ENCODE data around the gene CPA3.

The CPA3 gene

GRCh38 chr3:148930752-148931151 lies 65.7 kb downstream of the CPA3 start:
- H3K27ac ChIP-seq, result no peak overlapping the region
- DNase-seq (ENCODE audit: low spot score), result no peak
- H3K4me3 ChIP-seq, result no peak overlapping the region
- TF ChIP-seq, protein P1, sequence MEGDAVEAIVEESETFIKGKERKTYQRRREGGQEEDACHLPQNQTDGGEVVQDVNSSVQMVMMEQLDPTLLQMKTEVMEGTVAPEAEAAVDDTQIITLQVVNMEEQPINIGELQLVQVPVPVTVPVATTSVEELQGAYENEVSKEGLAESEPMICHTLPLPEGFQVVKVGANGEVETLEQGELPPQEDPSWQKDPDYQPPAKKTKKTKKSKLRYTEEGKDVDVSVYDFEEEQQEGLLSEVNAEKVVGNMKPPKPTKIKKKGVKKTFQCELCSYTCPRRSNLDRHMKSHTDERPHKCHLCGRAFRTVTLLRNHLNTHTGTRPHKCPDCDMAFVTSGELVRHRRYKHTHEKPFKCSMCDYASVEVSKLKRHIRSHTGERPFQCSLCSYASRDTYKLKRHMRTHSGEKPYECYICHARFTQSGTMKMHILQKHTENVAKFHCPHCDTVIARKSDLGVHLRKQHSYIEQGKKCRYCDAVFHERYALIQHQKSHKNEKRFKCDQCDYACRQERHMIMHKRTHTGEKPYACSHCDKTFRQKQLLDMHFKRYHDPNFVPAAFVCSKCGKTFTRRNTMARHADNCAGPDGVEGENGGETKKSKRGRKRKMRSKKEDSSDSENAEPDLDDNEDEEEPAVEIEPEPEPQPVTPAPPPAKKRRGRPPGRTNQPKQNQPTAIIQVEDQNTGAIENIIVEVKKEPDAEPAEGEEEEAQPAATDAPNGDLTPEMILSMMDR (IDR thresholded peaks at IDR 0.05), result no peak

GRCh38 chr3:148931574-148931973 lies 66.5 kb downstream of the CPA3 start:
- H3K4me3 ChIP-seq, result no peak overlapping the region
- no peak overlapping the region for H3K27ac ChIP-seq
- no peak for DNase-seq (ENCODE audit: low spot score)
- TF ChIP-seq, protein P1 (IDR thresholded peaks at IDR 0.05), result no peak

GRCh38 chr3:148932972-148933371 lies 67.9 kb downstream of the CPA3 start:
- no peak for DNase-seq (ENCODE audit: low spot score)
- no peak overlapping the region for H3K4me3 ChIP-seq
- TF ChIP-seq, protein P1 (IDR thresholded peaks at IDR 0.05), result no peak
- no peak overlapping the region for H3K27ac ChIP-seq

DNA sequence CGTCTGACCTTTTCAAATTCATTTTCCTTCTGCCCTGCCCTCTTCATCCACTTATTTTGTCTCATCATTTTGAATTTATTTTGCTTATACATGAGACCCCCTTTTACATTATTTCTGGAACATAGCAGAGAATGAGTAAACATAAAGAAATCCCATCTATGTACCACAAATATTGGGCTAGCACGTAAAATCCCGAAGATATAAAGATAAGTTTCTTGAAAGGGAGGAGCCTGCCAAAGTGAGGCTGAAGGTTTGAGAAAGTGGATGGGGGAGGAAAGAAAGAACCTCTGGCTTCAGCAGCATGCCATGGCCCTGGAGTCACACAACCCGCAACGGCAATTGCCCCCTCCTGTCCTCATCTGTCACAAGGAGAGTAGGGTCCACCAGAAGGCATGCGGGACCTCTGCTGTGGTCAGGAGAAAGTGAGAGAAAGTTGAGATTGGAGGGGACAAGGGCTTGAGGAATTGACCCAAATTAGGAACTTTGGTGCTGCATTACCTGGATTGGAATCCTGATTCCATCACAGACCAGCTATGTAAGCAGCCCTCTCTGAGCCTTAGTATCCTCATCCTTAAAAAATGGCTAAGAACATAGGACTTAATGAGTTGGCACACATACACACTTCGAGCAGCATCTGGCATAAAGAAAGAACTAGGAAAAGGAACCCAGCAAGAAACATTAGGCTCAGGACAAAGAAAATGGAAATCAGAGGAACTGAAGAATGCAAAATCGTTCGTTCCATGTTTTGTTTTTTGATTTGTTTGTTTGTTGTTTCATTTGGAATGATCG lies 72.6 kb downstream of the CPA3 start:
- DNase-seq (ENCODE audit: low spot score), result no peak
- TF ChIP-seq, protein P1 (IDR thresholded peaks at IDR 0.05), result no peak
- Histone ChIP-seq H3K4me3 (no peak overlapping the region), H3K27ac (no peak overlapping the region)

DNA sequence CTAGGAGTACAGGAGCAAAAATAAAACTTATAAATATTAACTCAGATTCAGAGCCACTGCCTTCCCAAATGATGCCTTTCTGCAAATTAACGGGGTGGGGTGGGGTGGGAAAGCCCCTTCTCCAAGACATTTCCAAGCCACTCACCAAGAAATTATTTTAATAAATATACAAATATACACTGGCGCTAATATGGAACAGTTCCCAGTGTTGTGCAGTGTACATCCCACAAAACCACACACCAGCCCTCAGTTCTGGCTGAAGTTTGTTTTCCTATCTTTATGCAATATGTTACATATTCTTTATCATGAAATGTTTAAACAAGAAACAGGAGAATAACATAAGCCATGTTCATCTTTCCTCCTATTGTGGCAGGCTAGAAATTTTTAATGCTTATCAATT lies 73.2 kb downstream of the CPA3 start:
- Histone ChIP-seq H3K27ac (no peak overlapping the region), H3K4me3 (no peak overlapping the region)
- DNase-seq (ENCODE audit: low spot score), result no peak
- TF ChIP-seq, protein P1 (IDR thresholded peaks at IDR 0.05), result no peak

GRCh38 chr3:148938936-148939335 lies 73.8 kb downstream of the CPA3 start:
- Histone ChIP-seq H3K4me3 (no peak overlapping the region), H3K27ac (no peak overlapping the region)
- TF ChIP-seq, protein P1 (IDR thresholded peaks at IDR 0.05), result no peak
- no peak for DNase-seq (ENCODE audit: low spot score)

- TF ChIP-seq, protein P1 (IDR thresholded peaks at IDR 0.05), result no peak
- H3K27ac ChIP-seq, result no peak overlapping the region
- H3K4me3 ChIP-seq, result no peak overlapping the region
- DNase-seq (ENCODE audit: low spot score), result no peak
Measured at GRCh38 chr3:148940983-148941382, 75.9 kb downstream of the CPA3 start.

Data from coronary artery (tissue), 2 donors.